Activated B cell treated with CpG ODN at 0.5 μM for 24 hours (primary cell): Measurements from ENCODE around the gene SDK2. TPM values are rescaled to one million over a fixed set of nuclear protein-coding genes. Genes with fewer than 3 reads are reported as not detected.

ENCODE experiments used
- ATAC-seq: fragments of 200-7000 bp; cut with Tn5 transposase; one replicate; pipeline ENCODE4 v1.10.0; 2021; ENCODE audit warnings: low read depth, mild to moderate bottlenecking, moderate library complexity
- CTCF ChIA-PET: fragments of 350-600 bp; sonication (Branson Sonifier 250); formaldehyde crosslinking; loops from one replicate; lab custom pipeline; 2021; ENCODE audit warnings: antibody characterized with exemption; lab: Charles Lee
- POLR2A ChIA-PET: fragments of 350-600 bp; sonication (Branson Sonifier 250); formaldehyde crosslinking; loops from one replicate; lab custom pipeline; 2021; ENCODE audit warnings: antibody characterized with exemption; lab: Charles Lee
- DNase-seq: peaks from one replicate; pipeline ENCODE4 v3.0.0; 2022
- H3K27ac Mint-ChIP-seq: one replicate; pipeline ENCODE4 v1.8.0; 2020; ENCODE audit warnings: mixed read lengths
- H3K27me3 Mint-ChIP-seq: one replicate; pipeline ENCODE4 v1.8.0; 2021; ENCODE audit warnings: mixed read lengths
- H3K36me3 Mint-ChIP-seq: one replicate; pipeline ENCODE4 v1.8.0; 2021; ENCODE audit warnings: low read depth, mixed read lengths
- H3K4me1 Mint-ChIP-seq: one replicate; pipeline ENCODE4 v1.8.0; 2021; ENCODE audit warnings: mixed read lengths
- H3K4me3 Mint-ChIP-seq: one replicate; pipeline ENCODE4 v1.8.0; 2020; ENCODE audit warnings: mild to moderate bottlenecking, mixed read lengths
- H3K9me3 Mint-ChIP-seq: one replicate; pipeline ENCODE4 v1.8.0; 2020; ENCODE audit warnings: mixed read lengths
- CTCF ChIP-seq: fragments of 200-600 bp; IDR thresholded peaks from one replicate; pipeline ENCODE4 v1.8.0; 2022; ENCODE audit warnings: antibody characterized with exemption, mild to moderate bottlenecking
- intact Hi-C: fragments of 100-400 bp; cut with micrococcal nuclease; formaldehyde crosslinking; loops from one replicate; pipeline ENCODE4 v1.15.1; 2024
- total RNA-seq: library from RNA; stranded (reverse); gene quantifications from 2 replicates; pipeline ENCODE4 v1.2.3, GENCODE V29; 2022

The SDK2 gene
- total RNA-seq, 1 donor from 2014 or later = 2.5 TPM

- no peaks in the 10 kb centered on the region for H3K9me3 Mint-ChIP-seq
- DNase-seq = no peak
- POLR2A ChIA-PET = no interaction called here
- ATAC-seq = no peak
- peaks cover 50% of the 10 kb centered on the region for H3K36me3 Mint-ChIP-seq
- H3K27ac Mint-ChIP-seq = no peak overlapping the region
- intact Hi-C loops = no loop called here
- no peak for TF ChIP-seq CTCF
- H3K27me3 Mint-ChIP-seq = no peaks in the 10 kb centered on the region
- H3K4me1 Mint-ChIP-seq = no peaks in the 10 kb centered on the region
- CTCF ChIA-PET = no interaction called here
- no peak overlapping the region for H3K4me3 Mint-ChIP-seq
Observed at GRCh38 chr17:73393962-73394361, 250.3 kb downstream of the SDK2 start.

- H3K27ac Mint-ChIP-seq = no peak overlapping the region
- peaks cover 47% of the 10 kb centered on the region for H3K36me3 Mint-ChIP-seq
- ATAC-seq (no peak), DNase-seq (no peak)
- intact Hi-C loops = no loop called here
- POLR2A ChIA-PET = no interaction called here
- H3K4me3 Mint-ChIP-seq = no peak overlapping the region
- no peak for TF ChIP-seq CTCF
- no peaks in the 10 kb centered on the region for H3K4me1 Mint-ChIP-seq
- CTCF ChIA-PET = no interaction called here
- H3K9me3 Mint-ChIP-seq = no peaks in the 10 kb centered on the region
- no peaks in the 10 kb centered on the region for H3K27me3 Mint-ChIP-seq
Observed at GRCh38 chr17:73393381-73393780, 250.9 kb downstream of the SDK2 start.

GRCh38 chr17:73391331-73392265 is 252.6 kb downstream of the SDK2 start:
- Mint-ChIP-seq H3K9me3 (no peaks in the 10 kb centered on the region), H3K36me3 (peaks cover 43% of the 10 kb centered on the region), H3K27ac (no peak overlapping the region), H3K4me3 (no peak overlapping the region), H3K4me1 (no peaks in the 10 kb centered on the region), H3K27me3 (no peaks in the 10 kb centered on the region)
- ChIA-PET CTCF (no interaction called here), POLR2A (no interaction called here)
- ATAC-seq (no peak), DNase-seq (no peak)
- TF ChIP-seq CTCF = no peak
- intact Hi-C loops = no loop called here

GRCh38 chr17:73390851-73391250 is 253.4 kb downstream of the SDK2 start:
- POLR2A ChIA-PET = no interaction called here
- CTCF ChIA-PET = no interaction called here
- ATAC-seq (no peak), DNase-seq (no peak)
- Mint-ChIP-seq H3K36me3 (peaks cover 42% of the 10 kb centered on the region), H3K27ac (no peak overlapping the region), H3K9me3 (no peaks in the 10 kb centered on the region), H3K4me1 (no peaks in the 10 kb centered on the region), H3K27me3 (no peaks in the 10 kb centered on the region), H3K4me3 (no peak overlapping the region)
- intact Hi-C loops = no loop called here
- TF ChIP-seq CTCF = no peak

GRCh38 chr17:73390221-73390620 is 254.0 kb downstream of the SDK2 start:
- Mint-ChIP-seq H3K9me3 (no peaks in the 10 kb centered on the region), H3K27me3 (no peaks in the 10 kb centered on the region), H3K36me3 (peaks cover 42% of the 10 kb centered on the region), H3K27ac (no peak overlapping the region), H3K4me1 (no peaks in the 10 kb centered on the region), H3K4me3 (no peak overlapping the region)
- TF ChIP-seq CTCF = no peak
- ChIA-PET CTCF (no interaction called here), POLR2A (no interaction called here)
- DNase-seq (no peak), ATAC-seq (no peak)
- intact Hi-C loops = no loop called here
